T-cell (primary cell): ENCODE measurements around the gene EXOC4. TPM values are rescaled to one million over a fixed set of nuclear protein-coding genes. Genes with fewer than 3 reads are reported as not detected.

Experiments
- ATAC-seq, 4 experiments: fragments of 200-7000 bp in 3 of 4; fragments of 150-1000 bp in 1 of 4; cut with Tn5 transposase; replicated peaks in 1 of 4; 1 replicate in 3 of 4; 2 replicates in 1 of 4; pipeline ENCODE4 v1.10.0; 2021; ENCODE audit warnings: moderate library complexity in 3 of 4, mild to moderate bottlenecking in 2 of 4, moderate number of reproducible peaks in 1 of 4
- CTCF ChIA-PET, 2 donors: fragments of 300-600 bp; sonication (Branson Sonifier 250); formaldehyde crosslinking; loops; one replicate each; lab custom pipeline; 2022; ENCODE audit warnings: antibody characterized with exemption in 2 of 2; lab: Charles Lee
- POLR2A ChIA-PET, 2 donors: fragments of 300-600 bp; sonication (Branson Sonifier 250); formaldehyde crosslinking; loops; one replicate each; lab custom pipeline; 2022; ENCODE audit warnings: antibody characterized with exemption in 2 of 2; lab: Charles Lee
- DNase-seq, 35 experiments: peaks; one replicate each; pipeline versions ENCODE4 v3.0.0 to v3.0.0-alpha.2; 2013 to 2023
- H3K27ac ChIP-seq: one replicate; pipeline ENCODE4 v1.5.1; 2013; ENCODE audit warnings: low read length
- H3K27me3 ChIP-seq, 2 experiments: replicated peaks in 1 of 2; 1 replicate in 1 of 2; 2 replicates in 1 of 2; pipeline versions ENCODE4 v1.6.1 to v1.7.0; 2013; ENCODE audit warnings: low read length in 1 of 2, mixed read lengths in 1 of 2; ENCODE audit not compliant: control insufficient read depth in 2 of 2, insufficient read depth in 2 of 2; ENCODE audit errors: extremely low read depth in 1 of 2
- H3K36me3 ChIP-seq, 2 donors: 1 replicate in 1 of 2; 2 replicates in 1 of 2; pipeline versions ENCODE4 v1.6.1 to v1.7.0; 2013; ENCODE audit warnings: low read length in 1 of 2; ENCODE audit not compliant: control insufficient read depth in 2 of 2, insufficient read depth in 1 of 2; ENCODE audit errors: extremely low read depth in 1 of 2
- H3K4me1 ChIP-seq, 2 experiments: 1 replicate in 1 of 2; 2 replicates in 1 of 2; pipeline versions ENCODE4 v1.6.1 to v1.7.0; 2013; ENCODE audit warnings: low read length in 2 of 2, mixed read lengths in 1 of 2; ENCODE audit not compliant: insufficient read depth in 2 of 2, control insufficient read depth in 1 of 2; ENCODE audit errors: extremely low read depth in 1 of 2
- H3K4me3 ChIP-seq, 2 donors: 1 replicate in 1 of 2; 2 replicates in 1 of 2; pipeline versions ENCODE4 v1.5.1 to v1.7.0; 2013; ENCODE audit warnings: mild to moderate bottlenecking in 2 of 2, low read length in 1 of 2, moderate library complexity in 1 of 2; ENCODE audit not compliant: control insufficient read depth in 1 of 2; ENCODE audit errors: extremely low read depth in 1 of 2
- H3K9me3 ChIP-seq: 2 replicates; pipeline ENCODE4 v1.7.0; 2013
- H3K27ac Mint-ChIP-seq, 2 donors: one replicate each; pipeline ENCODE4 v1.8.0; 2020 to 2021; ENCODE audit warnings: mild to moderate bottlenecking in 2 of 2, mixed read lengths in 2 of 2
- H3K27me3 Mint-ChIP-seq, 2 donors: one replicate each; pipeline ENCODE4 v1.8.0; 2021 to 2022; ENCODE audit warnings: mixed read lengths in 2 of 2
- H3K36me3 Mint-ChIP-seq: one replicate; pipeline ENCODE4 v1.8.0; 2021; ENCODE audit warnings: mixed read lengths
- H3K4me1 Mint-ChIP-seq, 3 donors: one replicate each; pipeline ENCODE4 v1.8.0; 2020 to 2022; ENCODE audit warnings: mixed read lengths in 3 of 3, mild to moderate bottlenecking in 1 of 3
- H3K4me3 Mint-ChIP-seq, 3 donors: one replicate each; pipeline ENCODE4 v1.8.0; 2020 to 2022; ENCODE audit warnings: mild to moderate bottlenecking in 3 of 3, mixed read lengths in 3 of 3, moderate library complexity in 3 of 3
- H3K9me3 Mint-ChIP-seq, 3 donors: one replicate each; pipeline ENCODE4 v1.8.0; 2020 to 2022; ENCODE audit warnings: mixed read lengths in 3 of 3
- WGBS: methylation state at CpG from one replicate; pipeline ENCODE4 v1.1.5; 2013; ENCODE audit warnings: missing lambda C conversion rate; ENCODE audit not compliant: insufficient coverage; 5-methylcytosine and 5-hydroxymethylcytosine counted together
- total RNA-seq, 35 experiments: library from RNA in 6 of 35; stranded (reverse) in 6 of 35; fragments of 120-200 nt in 1 of 35; gene quantifications; one replicate each; pipeline versions ENCODE4 v1.2.1 to v1.2.4 and lab custom pipeline; 2013 to 2026

EXOC4 gene
- total RNA-seq, 5 donors from 2014 or later (not counting 1 experiment from before 2014, with no cell fraction given) = 58.2 to 108 (median 64.8) TPM

- WGBS = 100% methylated on average over 1 of the region's 6 CpGs
- ChIA-PET CTCF (interaction anchor here in 1 of 2 donors (0.8 kb wide), 1 partner anchor 42 kb away, joined by 5 read pairs; no protein-coding TSS in a partner anchor), POLR2A (no interaction called here)
- peaks cover 0 to 12% of the 10 kb centered on the region in 2 donors for H3K36me3 ChIP-seq
- ATAC-seq (no peak), DNase-seq (no peak)
- Mint-ChIP-seq H3K4me1 (no peaks in the 10 kb centered on the region), H3K36me3 (peaks cover 66% of the 10 kb centered on the region), H3K27ac (no peak overlapping the region), H3K4me3 (no peak overlapping the region), H3K9me3 (no peaks in the 10 kb centered on the region), H3K27me3 (no peaks in the 10 kb centered on the region)
- no peaks in the 10 kb centered on the region for H3K27me3 ChIP-seq
- H3K9me3 ChIP-seq = no peaks in the 10 kb centered on the region
- no peaks in the 10 kb centered on the region for H3K4me1 ChIP-seq
- H3K4me3 ChIP-seq = no peak overlapping the region
- no peak overlapping the region for H3K27ac ChIP-seq
Measured at GRCh38 chr7:133937786-133938185, 684.9 kb downstream of the EXOC4 start.

- Histone ChIP-seq H3K36me3 (peaks cover 0 to 12% of the 10 kb centered on the region in 2 donors), H3K27me3 (no peaks in the 10 kb centered on the region), H3K9me3 (no peaks in the 10 kb centered on the region), H3K27ac (no peak overlapping the region), H3K4me1 (no peaks in the 10 kb centered on the region), H3K4me3 (no peak overlapping the region)
- H3K9me3 Mint-ChIP-seq = no peaks in the 10 kb centered on the region
- H3K36me3 Mint-ChIP-seq = peaks cover 58% of the 10 kb centered on the region
- no peak overlapping the region for H3K4me3 Mint-ChIP-seq
- no peaks in the 10 kb centered on the region for H3K27me3 Mint-ChIP-seq
- ChIA-PET CTCF (interaction anchor here in 1 of 2 donors (0.7 kb wide), 1 partner anchor 10 kb away, joined by 4 read pairs; no protein-coding TSS in a partner anchor), POLR2A (interaction anchor here in 1 of 2 donors (0.7 kb wide), 2 partner anchors 9 to 817 kb away, joined by 3 read pairs; no protein-coding TSS in a partner anchor)
- DNase-seq (no peak), ATAC-seq (no peak)
- no peak overlapping the region for H3K27ac Mint-ChIP-seq
- H3K4me1 Mint-ChIP-seq = no peaks in the 10 kb centered on the region
- no CpG with 5 or more reads among the region's 1 CpG for WGBS
Measured at GRCh38 chr7:133940368-133940767, 687.5 kb downstream of the EXOC4 start.

GRCh38 chr7:133941496-133941895 is 688.6 kb downstream of the EXOC4 start:
- Mint-ChIP-seq H3K27me3 (no peaks in the 10 kb centered on the region), H3K27ac (no peak overlapping the region), H3K36me3 (peaks cover 62% of the 10 kb centered on the region), H3K9me3 (no peaks in the 10 kb centered on the region), H3K4me1 (no peaks in the 10 kb centered on the region), H3K4me3 (no peak overlapping the region)
- ChIA-PET POLR2A (no interaction called here), CTCF (no interaction called here)
- Histone ChIP-seq H3K4me3 (no peak overlapping the region), H3K4me1 (no peaks in the 10 kb centered on the region), H3K27me3 (no peaks in the 10 kb centered on the region), H3K27ac (no peak overlapping the region), H3K9me3 (no peaks in the 10 kb centered on the region), H3K36me3 (peaks cover 0 to 12% of the 10 kb centered on the region in 2 donors)
- WGBS = 67% methylated on average over 1 of the region's 2 CpGs
- no peak for ATAC-seq
- DNase-seq = no peak

GRCh38 chr7:133945497-133945896 is 692.6 kb downstream of the EXOC4 start:
- WGBS = no CpG with 5 or more reads among the region's 5 CpGs
- Mint-ChIP-seq H3K27ac (no peak overlapping the region), H3K4me3 (no peak overlapping the region), H3K36me3 (peaks cover 56% of the 10 kb centered on the region), H3K9me3 (peaks cover 0 to 4% (median 0%) of the 10 kb centered on the region in 3 donors), H3K4me1 (no peaks in the 10 kb centered on the region), H3K27me3 (no peaks in the 10 kb centered on the region)
- Histone ChIP-seq H3K4me3 (no peak overlapping the region), H3K27ac (no peak overlapping the region), H3K9me3 (no peaks in the 10 kb centered on the region), H3K4me1 (no peaks in the 10 kb centered on the region), H3K36me3 (peaks cover 0 to 3% of the 10 kb centered on the region in 2 donors), H3K27me3 (no peaks in the 10 kb centered on the region)
- DNase-seq (no peak), ATAC-seq (no peak)
- ChIA-PET POLR2A (interaction anchor here in 1 of 2 donors (0.5 kb wide), 1 partner anchor 26 kb away, joined by 3 read pairs; no protein-coding TSS in a partner anchor), CTCF (no interaction called here)

- Mint-ChIP-seq H3K27ac (no peak overlapping the region), H3K9me3 (peaks cover 0 to 8% (median 0%) of the 10 kb centered on the region in 3 donors), H3K36me3 (peaks cover 61% of the 10 kb centered on the region), H3K27me3 (no peaks in the 10 kb centered on the region), H3K4me1 (no peaks in the 10 kb centered on the region), H3K4me3 (no peak overlapping the region)
- Histone ChIP-seq H3K4me3 (no peak overlapping the region), H3K27ac (no peak overlapping the region), H3K36me3 (no peaks in the 10 kb centered on the region), H3K27me3 (no peaks in the 10 kb centered on the region), H3K4me1 (no peaks in the 10 kb centered on the region), H3K9me3 (no peaks in the 10 kb centered on the region)
- POLR2A ChIA-PET = no interaction called here
- ATAC-seq (no peak), DNase-seq (no peak)
- CTCF ChIA-PET = interaction anchor here in 1 of 2 donors (0.6 kb wide), 1 partner anchor 29 kb away, joined by 3 read pairs; no protein-coding TSS in a partner anchor
- 79% methylated on average over 3 of the region's 6 CpGs for WGBS
Measured at GRCh38 chr7:133947458-133948254, 694.8 kb downstream of the EXOC4 start.

GRCh38 chr7:133948588-133948987 is 695.7 kb downstream of the EXOC4 start:
- no peaks in the 10 kb centered on the region for H3K4me1 ChIP-seq
- H3K36me3 Mint-ChIP-seq = peaks cover 66% of the 10 kb centered on the region
- H3K27me3 ChIP-seq = no peaks in the 10 kb centered on the region
- peaks cover 0 to 9% (median 0%) of the 10 kb centered on the region in 3 donors for H3K9me3 Mint-ChIP-seq
- 80% methylated on average over 1 of the region's 6 CpGs for WGBS
- no peaks in the 10 kb centered on the region for H3K9me3 ChIP-seq
- no peak overlapping the region for H3K4me3 ChIP-seq
- no peak for ATAC-seq
- H3K36me3 ChIP-seq = no peaks in the 10 kb centered on the region
- H3K27ac Mint-ChIP-seq = no peak overlapping the region
- H3K4me3 Mint-ChIP-seq = no peak overlapping the region
- no peaks in the 10 kb centered on the region for H3K4me1 Mint-ChIP-seq
- no peak overlapping the region for H3K27ac ChIP-seq
- H3K27me3 Mint-ChIP-seq = no peaks in the 10 kb centered on the region
- POLR2A ChIA-PET = no interaction called here
- CTCF ChIA-PET = no interaction called here
- DNase-seq = no peak
